ENCODE results near the gene BRPF1.

GRCh38 chr3:9687514-9687913 is 44.0 kb upstream of the BRPF1 start:
- TF ChIP-seq MXI1 (IDR thresholded peaks at IDR 0.05; ENCODE audit: low read depth, low read length) (no peak), CTCF (IDR thresholded peaks at IDR 0.05) (no peak), JUND (IDR thresholded peaks at IDR 0.05) (no peak), FOXJ3 (CRISPR knock-in tag; IDR thresholded peaks at IDR 0.05) (no peak), NRF1 (IDR thresholded peaks at IDR 0.05; ENCODE audit: low read depth, low read length) (no peak), REST (IDR thresholded peaks at IDR 0.05; ENCODE audit: low read depth, low read length) (no peak), ZBTB33 (IDR thresholded peaks at IDR 0.05; ENCODE audit: borderline replicate concordance, low read depth) (no peak), GABPA (IDR thresholded peaks at IDR 0.05; ENCODE audit: low read depth) (no peak), TAF1 (IDR thresholded peaks at IDR 0.05; ENCODE audit: borderline replicate concordance, low read depth, low read length) (no peak), MEF2A (IDR thresholded peaks at IDR 0.05; ENCODE audit: borderline replicate concordance, low read depth) (no peak), EZH2phosphoT487 (IDR thresholded peaks at IDR 0.05; ENCODE audit: borderline replicate concordance, low read depth) (no peak), RAD21 (IDR thresholded peaks at IDR 0.05; ENCODE audit: low read length) (no peak), POLR2AphosphoS5 (IDR thresholded peaks at IDR 0.05; ENCODE audit: low read depth, low read length) (no peak)
